Anterior cingulate cortex (tissue), 58 donors: Measurements from ENCODE around the gene MNT.

Source experiments
- DNase-seq, 58 donors: peaks; one replicate each; lab custom pipeline; 2025; lab: John Stamatoyannopoulos, UW

Gene MNT

GRCh38 chr17:2396568-2397246 lies 4.2 kb downstream of the MNT start:
- peak in 52 of 58 donors; percentile 22 to 85 (median 62) for DNase-seq

- DNase-seq: no peak
Observed at GRCh38 chr17:2396192-2396567, 4.7 kb downstream of the MNT start.

- no peak for DNase-seq
Observed at GRCh38 chr17:2395258-2396181, 5.3 kb downstream of the MNT start.

DNA sequence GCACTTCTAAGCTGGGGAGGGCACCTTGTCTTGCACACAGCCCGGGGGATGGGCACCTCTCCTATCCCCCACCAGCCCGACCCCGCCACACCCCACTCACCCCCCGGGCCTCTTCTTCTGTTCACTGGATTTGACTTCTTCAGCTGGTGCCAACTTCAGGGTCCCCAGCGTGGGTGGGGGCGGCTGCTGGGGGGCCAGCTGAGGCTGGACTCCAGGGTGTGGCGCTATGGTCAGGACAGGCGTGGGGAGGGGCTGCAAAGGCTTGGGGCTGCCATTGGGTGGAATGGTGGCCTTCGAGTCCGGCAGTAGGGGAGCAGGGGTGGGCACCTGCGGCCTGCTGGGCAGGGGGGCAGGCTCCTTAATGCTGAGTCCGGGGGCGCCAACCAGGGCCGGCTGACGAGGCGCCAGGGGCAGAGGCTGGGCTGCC lies 6.1 kb downstream of the MNT start:
- DNase-seq: no peak

DNA sequence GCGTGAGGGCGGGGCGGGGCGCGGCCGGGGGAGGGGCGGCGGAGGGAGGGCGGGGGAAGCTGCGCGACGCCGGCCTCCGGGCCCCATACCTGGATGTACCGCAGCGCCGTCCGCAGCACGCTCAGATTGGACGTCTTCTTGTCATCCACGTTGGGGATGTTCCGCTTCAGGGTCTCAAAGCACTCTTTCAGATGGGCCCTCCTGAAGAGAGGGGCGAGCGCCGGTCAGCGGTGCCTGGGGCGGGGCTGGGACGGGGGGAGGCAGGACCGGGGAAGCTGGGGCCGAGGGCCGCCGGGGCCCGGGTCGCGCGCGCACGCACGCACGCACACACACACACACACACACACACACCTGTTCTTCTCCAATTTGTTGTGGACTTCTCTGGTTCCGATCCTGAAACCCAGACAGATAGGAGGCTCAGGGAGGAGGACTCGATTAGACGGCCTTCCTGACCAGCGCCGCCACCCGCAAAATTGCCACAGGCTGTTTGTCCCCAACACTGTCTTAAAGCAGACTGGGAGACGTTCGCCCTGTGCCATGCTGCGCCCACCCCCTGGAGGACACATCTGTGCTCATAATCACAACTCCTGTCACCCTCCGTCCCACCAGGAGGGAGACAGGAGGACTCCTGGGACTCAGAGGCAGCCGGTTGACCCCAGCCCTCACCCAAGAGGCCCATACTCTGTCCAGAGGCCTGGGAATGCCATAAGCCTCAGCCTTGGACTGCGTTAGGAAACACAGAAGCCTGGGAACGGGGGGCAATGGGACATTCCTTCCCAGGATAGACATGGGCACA lies 6.7 kb downstream of the MNT start:
- no peak for DNase-seq

GRCh38 chr17:2393174-2393953 lies 7.5 kb downstream of the MNT start:
- peak in 56 of 58 donors; percentile 25 to 92 (median 83) for DNase-seq

DNA sequence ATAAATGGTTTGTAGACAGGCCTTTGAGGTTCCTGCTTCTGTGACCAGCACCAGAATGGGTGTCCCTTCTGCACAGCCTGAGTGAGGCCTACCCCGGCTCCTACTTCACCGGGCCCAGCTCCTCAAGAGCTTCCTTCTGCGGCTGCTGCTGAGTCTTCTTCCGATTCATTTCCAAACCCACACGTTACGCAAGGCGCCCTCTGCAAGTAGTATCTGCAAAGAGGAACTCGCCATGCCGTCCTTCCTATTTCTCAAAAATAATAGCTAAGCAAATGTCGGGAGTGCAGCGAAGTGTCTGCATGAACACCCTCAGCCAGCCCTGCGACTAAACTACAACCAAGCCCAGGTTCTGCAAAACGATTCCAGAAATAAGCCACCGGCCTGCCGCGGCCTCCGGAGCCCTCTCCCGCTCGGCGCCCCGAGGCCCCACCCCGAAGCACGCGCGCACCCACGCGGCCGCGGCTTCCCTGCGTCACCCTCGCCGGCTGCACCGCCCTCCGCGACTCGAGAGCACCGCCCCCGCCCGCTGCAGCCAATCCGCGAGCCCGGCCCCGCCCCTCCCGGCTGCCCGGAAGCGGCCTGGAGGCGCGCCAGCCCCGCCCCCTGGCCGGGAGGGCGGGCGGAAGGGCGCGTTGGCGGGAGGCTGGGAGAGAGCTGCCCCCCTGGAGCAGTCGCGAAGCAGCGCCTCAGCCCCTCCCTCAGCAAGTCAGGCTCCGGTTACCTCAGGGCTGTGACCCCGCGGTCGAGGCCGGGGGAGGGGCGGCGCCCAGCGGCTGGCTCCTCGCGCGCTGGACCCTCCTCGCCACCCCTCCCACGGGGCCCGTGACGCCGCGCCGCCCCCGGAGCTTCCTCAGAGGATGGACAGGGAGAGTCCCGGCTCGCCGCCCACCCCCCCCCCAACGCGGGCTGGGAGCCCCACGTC lies 8.3 kb downstream of the MNT start:
- DNase-seq: peak; percentile 61 to 97 (median 92)

DNA sequence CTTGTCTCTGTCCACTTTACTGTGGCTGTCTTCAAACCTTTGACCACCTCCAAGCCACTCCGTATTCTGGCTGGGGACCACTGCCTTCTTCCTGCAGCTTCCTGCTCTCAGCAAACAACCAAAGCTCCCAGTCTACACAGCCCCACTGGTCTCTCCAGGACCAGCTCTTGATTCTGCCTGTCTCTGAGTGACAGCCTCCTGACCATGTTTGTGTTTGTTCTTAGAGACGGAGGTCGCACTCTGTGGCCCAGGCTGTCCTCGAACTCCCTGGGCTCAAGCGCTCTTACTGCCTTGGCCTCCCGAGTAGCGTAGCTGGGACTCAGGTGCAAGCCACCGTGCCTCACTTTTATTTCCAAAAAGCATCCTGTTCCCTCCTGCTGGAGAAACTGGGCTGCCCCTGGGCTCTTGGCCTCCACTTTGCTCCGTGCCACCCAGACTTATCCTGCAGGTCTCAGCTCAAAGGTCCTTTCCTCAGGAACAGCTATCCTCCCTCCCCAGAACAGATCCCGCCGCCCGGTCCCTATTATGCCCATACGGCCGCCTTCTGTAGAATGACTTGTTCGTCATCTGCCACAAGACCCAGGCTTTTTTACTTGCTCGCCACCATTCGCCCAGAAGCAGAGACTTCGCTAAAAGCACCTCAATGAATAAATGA lies 9.1 kb downstream of the MNT start:
- DNase-seq: no peak

DNA sequence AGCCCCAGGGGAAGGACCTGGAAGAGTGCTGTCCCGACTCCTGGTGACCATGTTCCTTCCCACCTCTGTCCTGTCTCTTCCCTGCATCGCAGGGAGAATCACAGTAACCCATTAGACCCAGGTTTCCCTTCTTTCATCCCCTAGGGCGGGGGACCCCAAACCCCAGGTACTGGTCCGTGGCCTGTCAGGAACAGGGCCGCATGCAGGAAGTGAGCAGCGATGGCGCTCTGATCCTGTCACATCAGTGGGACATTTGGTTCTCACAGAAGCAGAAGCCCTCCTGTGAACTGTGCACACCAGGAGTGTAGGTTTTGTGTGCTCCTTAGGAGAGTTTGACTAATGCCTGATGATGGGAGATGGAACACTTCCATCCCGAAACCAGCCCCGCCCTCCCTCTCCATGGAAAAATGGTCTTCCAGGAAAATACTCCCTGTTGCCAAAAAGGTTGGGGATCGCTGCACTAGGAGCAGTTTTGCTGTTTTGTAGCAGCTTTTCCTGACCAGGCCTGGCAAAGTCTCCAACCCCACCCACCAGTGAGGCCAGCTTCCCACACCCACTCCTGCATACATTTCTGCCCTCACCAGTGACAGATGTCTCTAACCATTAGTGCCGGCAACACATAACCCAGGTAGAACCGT lies 10.5 kb downstream of the MNT start:
- no peak for DNase-seq

GRCh38 chr17:2388683-2389055 lies 12.2 kb downstream of the MNT start:
- DNase-seq: no peak

DNA sequence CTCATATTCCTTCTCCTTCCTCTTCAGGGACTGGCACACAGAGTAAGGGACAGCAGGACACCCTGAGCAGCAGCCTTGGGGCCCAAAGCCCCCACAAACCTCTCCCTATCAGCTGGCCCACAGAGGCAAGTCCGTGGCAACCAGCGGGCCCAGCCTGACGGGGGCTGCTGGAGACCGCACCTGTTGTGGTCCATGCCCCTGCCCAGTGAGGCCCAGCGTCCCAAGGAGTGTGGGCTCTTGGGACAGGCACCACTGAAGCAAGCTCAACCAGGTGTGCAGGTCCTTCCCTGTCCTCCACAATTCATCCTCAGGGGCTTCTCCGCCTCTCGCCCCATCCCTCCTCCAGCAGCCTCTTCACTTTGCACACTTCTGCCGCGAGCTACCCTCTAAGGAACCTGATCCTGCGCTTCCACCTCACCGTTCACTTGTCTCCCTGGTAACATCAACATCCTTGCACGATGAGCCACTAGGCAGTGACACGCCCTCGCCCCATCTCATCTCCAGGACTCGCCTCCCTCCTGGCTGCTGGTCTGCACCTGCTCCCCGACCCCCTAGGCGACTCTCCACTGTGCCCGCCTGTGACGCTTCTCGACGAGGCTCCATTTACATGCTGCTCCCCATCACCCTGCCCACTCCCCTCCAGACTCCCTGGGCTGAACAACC lies 12.7 kb downstream of the MNT start:
- DNase-seq: peak in 1 of 58 donors; percentile 15

DNA sequence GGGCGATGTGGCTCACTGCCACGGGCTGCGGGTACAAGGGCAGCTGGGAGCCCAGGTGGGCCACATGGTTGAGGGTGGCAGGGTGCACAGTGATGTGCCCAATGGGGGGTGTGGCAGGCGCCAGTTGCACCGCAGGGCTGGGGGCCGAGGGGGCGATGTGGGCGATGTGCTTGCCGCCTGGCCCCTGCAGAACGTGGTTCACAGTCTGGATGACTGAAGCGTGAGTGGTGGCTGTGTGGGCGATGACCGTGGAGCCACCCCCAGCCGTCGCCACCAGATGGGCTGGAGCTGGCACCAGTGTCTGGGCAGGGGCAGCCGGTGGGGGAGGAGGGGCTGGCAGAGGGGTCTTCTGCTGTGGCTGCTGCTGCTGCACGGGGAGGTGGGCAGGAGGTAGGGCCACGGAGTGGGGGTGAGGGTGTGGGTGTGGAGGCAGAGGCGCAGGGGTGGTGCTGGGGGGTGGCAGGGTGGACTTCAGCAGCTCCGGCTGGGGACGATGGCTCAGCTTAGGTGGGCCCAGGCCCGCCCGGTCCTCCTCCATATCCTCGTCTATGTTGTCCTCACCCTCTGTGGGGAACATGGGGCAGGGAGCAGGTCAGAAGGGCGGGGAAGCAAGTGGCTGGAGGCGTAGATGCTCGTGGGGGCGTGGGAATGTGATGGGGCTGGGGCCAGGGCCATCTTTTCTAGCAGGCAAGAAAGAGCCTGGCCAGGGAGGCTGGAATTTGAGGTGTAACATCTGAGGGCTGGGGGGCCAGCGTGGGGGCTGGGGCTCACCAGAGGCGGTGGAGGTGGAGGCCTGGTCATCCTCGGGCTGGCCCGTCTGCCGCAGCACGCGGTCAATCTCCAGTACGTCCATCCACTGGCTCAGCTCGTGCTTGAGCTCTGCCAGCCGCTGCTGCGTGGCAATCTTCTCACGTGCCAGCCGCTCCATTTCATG lies 13.5 kb downstream of the MNT start:
- peak in 1 of 58 donors; percentile 33 for DNase-seq

GRCh38 chr17:2386400-2387085 lies 14.3 kb downstream of the MNT start:
- peak in 2 of 58 donors; percentile 32 to 36 for DNase-seq

DNA sequence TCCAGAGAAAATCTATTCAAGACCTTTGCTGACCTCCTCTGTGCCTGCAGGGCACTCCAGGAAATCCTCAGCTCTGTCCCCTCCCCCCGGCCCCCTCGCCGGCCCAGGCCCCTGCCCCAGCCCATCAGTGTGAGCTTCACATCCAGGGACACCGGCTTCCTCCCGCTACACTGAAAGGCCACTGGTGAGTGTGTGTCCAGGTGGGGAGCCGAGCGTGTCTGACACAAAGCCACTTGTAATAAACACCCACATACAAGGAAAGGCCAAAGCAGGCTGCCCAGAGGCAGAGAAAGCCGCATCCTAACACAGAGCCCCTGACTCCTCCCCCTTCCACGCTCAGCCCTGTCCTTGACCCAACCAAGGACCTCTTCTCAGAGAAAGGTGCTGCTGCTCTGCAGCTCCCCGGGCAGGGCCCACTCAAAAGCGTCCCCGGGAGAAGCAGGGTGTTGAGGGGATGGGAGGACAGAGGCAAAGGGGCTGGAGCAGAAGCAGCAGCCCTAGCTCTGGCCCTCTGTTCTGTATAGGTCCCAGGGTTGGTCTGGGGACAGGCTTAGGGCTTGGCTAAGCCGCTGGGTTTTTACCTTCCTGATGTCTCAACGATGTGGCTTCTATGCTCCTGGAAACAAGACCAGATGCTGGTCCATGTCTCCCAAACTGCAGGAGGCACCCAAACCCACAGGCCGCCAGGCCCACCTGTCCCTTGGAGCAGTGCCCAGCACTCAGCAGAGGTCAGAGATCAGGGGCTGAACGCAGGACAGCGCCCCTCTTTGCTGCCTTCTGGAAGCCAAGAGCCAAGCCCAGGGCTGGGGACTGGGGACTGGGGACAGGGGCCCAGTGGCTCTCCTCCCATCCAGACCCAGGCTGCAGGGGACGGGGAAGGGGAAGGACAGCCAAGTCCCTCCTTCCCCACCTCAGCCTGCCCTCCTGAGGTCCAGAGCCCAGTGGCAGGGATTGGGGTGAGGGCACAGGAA lies 15.3 kb downstream of the MNT start:
- no peak for DNase-seq
